Duodenal mucosa (tissue), 2 donors: ENCODE results near the gene PLD4.

Source experiments
- H3K27ac ChIP-seq: one replicate; pipeline ENCODE4 v1.7.0; 2013; ENCODE audit warnings: low read depth, low read length
- H3K27me3 ChIP-seq, 2 donors: one replicate each; pipeline ENCODE4 v1.7.0; 2013; ENCODE audit warnings: low read length in 2 of 2, control low read depth in 1 of 2; ENCODE audit not compliant: insufficient read depth in 2 of 2, control insufficient read depth in 1 of 2
- H3K36me3 ChIP-seq, 2 donors: one replicate each; pipeline ENCODE4 v1.7.0; 2013; ENCODE audit warnings: low read length in 2 of 2, control low read depth in 1 of 2; ENCODE audit not compliant: insufficient read depth in 2 of 2, control insufficient read depth in 1 of 2
- H3K4me1 ChIP-seq, 2 donors: one replicate each; pipeline ENCODE4 v1.7.0; 2013; ENCODE audit warnings: low read length in 2 of 2, control low read depth in 1 of 2; ENCODE audit not compliant: insufficient read depth in 2 of 2, control insufficient read depth in 1 of 2
- H3K4me3 ChIP-seq, 2 donors: one replicate each; pipeline ENCODE4 v1.7.0; 2013; ENCODE audit warnings: low read length in 2 of 2, low read depth in 1 of 2
- H3K9ac ChIP-seq, 2 donors: one replicate each; pipeline ENCODE4 v1.7.0; 2013; ENCODE audit warnings: low read length in 2 of 2, low read depth in 1 of 2
- H3K9me3 ChIP-seq, 2 donors: one replicate each; pipeline ENCODE4 v1.7.0; 2013; ENCODE audit warnings: low read length in 2 of 2, control low read depth in 1 of 2; ENCODE audit not compliant: control insufficient read depth in 1 of 2

PLD4 gene

GRCh38 chr14:104928391-104929133 is 3.9 kb downstream of the PLD4 start:
- H3K36me3 ChIP-seq: no peaks in the 10 kb centered on the region
- no peak overlapping the region for H3K4me3 ChIP-seq
- no peak overlapping the region for H3K27ac ChIP-seq
- peaks cover 3 to 6% of the 10 kb centered on the region in 2 donors for H3K9me3 ChIP-seq
- peaks cover 17 to 18% of the 10 kb centered on the region in 2 donors for H3K27me3 ChIP-seq
- peaks cover 6 to 17% of the 10 kb centered on the region in 2 donors for H3K4me1 ChIP-seq
- no peak overlapping the region for H3K9ac ChIP-seq

- peaks cover 6 to 17% of the 10 kb centered on the region in 2 donors for H3K4me1 ChIP-seq
Measured at GRCh38 chr14:104929268-104930230, 4.9 kb downstream of the PLD4 start.

GRCh38 chr14:104930526-104931303 is 6.0 kb downstream of the PLD4 start:
- no peaks in the 10 kb centered on the region for H3K9me3 ChIP-seq
- H3K36me3 ChIP-seq: no peaks in the 10 kb centered on the region
- H3K27ac ChIP-seq: no peak overlapping the region
- H3K9ac ChIP-seq: no peak overlapping the region
- H3K4me3 ChIP-seq: no peak overlapping the region
- peaks cover 30 to 31% of the 10 kb centered on the region in 2 donors for H3K27me3 ChIP-seq
- peaks cover 0 to 7% of the 10 kb centered on the region in 2 donors for H3K4me1 ChIP-seq

More at GRCh38 chr14:104929268-104930230, 4.9 kb downstream of the PLD4 start:
- Histone ChIP-seq H3K4me3 (no peak overlapping the region), H3K9ac (no peak overlapping the region), H3K9me3 (peaks cover 0 to under 1% of the 10 kb centered on the region in 2 donors), H3K27ac (no peak overlapping the region), H3K36me3 (no peaks in the 10 kb centered on the region), H3K27me3 (peaks cover 19 to 23% of the 10 kb centered on the region in 2 donors)

GRCh38 chr14:104931304-104931770 is 6.7 kb downstream of the PLD4 start:
- Histone ChIP-seq H3K4me1 (peaks cover 0 to under 1% of the 10 kb centered on the region in 2 donors), H3K4me3 (no peak overlapping the region), H3K9ac (no peak overlapping the region), H3K27me3 (peaks cover 30 to 35% of the 10 kb centered on the region in 2 donors), H3K9me3 (no peaks in the 10 kb centered on the region), H3K27ac (no peak overlapping the region), H3K36me3 (no peaks in the 10 kb centered on the region)

GRCh38 chr14:104931771-104932675 is 7.3 kb downstream of the PLD4 start:
- peaks cover 34 to 38% of the 10 kb centered on the region in 2 donors for H3K27me3 ChIP-seq
- H3K9me3 ChIP-seq: no peaks in the 10 kb centered on the region
- H3K27ac ChIP-seq: no peak overlapping the region
- no peaks in the 10 kb centered on the region for H3K36me3 ChIP-seq
- H3K4me3 ChIP-seq: no peak overlapping the region
- no peak overlapping the region for H3K9ac ChIP-seq
- H3K4me1 ChIP-seq: no peaks in the 10 kb centered on the region

- no peaks in the 10 kb centered on the region for H3K9me3 ChIP-seq
- H3K9ac ChIP-seq: no peak overlapping the region
- no peaks in the 10 kb centered on the region for H3K36me3 ChIP-seq
- no peaks in the 10 kb centered on the region for H3K4me1 ChIP-seq
- H3K4me3 ChIP-seq: peak overlapping the region in 1 of 2 donors; percentile 5
- no peak overlapping the region for H3K27ac ChIP-seq
- peaks cover 42 to 46% of the 10 kb centered on the region in 2 donors for H3K27me3 ChIP-seq
Measured at GRCh38 chr14:104932676-104933631, 8.3 kb downstream of the PLD4 start.

GRCh38 chr14:104933746-104934733 is 9.4 kb downstream of the PLD4 start:
- Histone ChIP-seq H3K9me3 (no peaks in the 10 kb centered on the region), H3K4me1 (no peaks in the 10 kb centered on the region), H3K27me3 (peaks cover 51 to 52% of the 10 kb centered on the region in 2 donors), H3K27ac (no peak overlapping the region), H3K4me3 (no peak overlapping the region), H3K9ac (no peak overlapping the region), H3K36me3 (no peaks in the 10 kb centered on the region)
